Naive thymus-derived CD4-positive, alpha-beta T cell (primary cell): ENCODE measurements around the gene ENSA. TPM values are rescaled to one million over a fixed set of nuclear protein-coding genes. Genes with fewer than 3 reads are reported as not detected.
A peak's percentile ranks its signal among the peaks of the same experiment; 100 is the strongest.

Experiments used
- ATAC-seq: fragments of 150-1000 bp; cut with Tn5 transposase; 2 replicates; pipeline ENCODE4 v1.10.0; 2021; ENCODE audit warnings: mild to moderate bottlenecking, moderate library complexity
- CTCF ChIA-PET: fragments of 350-600 bp; sonication (Branson Sonifier 250); formaldehyde crosslinking; loops from one replicate; lab custom pipeline; 2021; ENCODE audit warnings: antibody characterized with exemption; lab: Charles Lee
- POLR2A ChIA-PET: fragments of 350-600 bp; sonication (Branson Sonifier 250); formaldehyde crosslinking; loops from one replicate; lab custom pipeline; 2021; ENCODE audit warnings: antibody characterized with exemption, inconsistent platforms; lab: Charles Lee
- DNase-seq, 9 donors: peaks; one replicate each; pipeline versions ENCODE4 v3.0.0 to v3.0.0-alpha.2; 2020 to 2022; ENCODE audit warnings: mixed read lengths in 1 of 9
- H3K27ac ChIP-seq: one replicate; pipeline ENCODE4 v1.7.0; 2013; ENCODE audit warnings: mild to moderate bottlenecking, low read depth, low read length, moderate library complexity
- H3K27me3 ChIP-seq, 2 donors: one replicate each; pipeline ENCODE4 v1.7.0; 2013; ENCODE audit warnings: low read length in 2 of 2, mild to moderate bottlenecking in 2 of 2, moderate library complexity in 2 of 2; ENCODE audit not compliant: control insufficient read depth in 2 of 2, insufficient read depth in 2 of 2
- H3K36me3 ChIP-seq, 3 experiments: 1 replicate in 2 of 3; 2 replicates in 1 of 3; pipeline ENCODE4 v1.7.0; 2013; ENCODE audit warnings: low read length in 3 of 3, mild to moderate bottlenecking in 3 of 3, moderate library complexity in 1 of 3; ENCODE audit not compliant: insufficient read depth in 3 of 3, control insufficient read depth in 2 of 3
- H3K4me1 ChIP-seq, 2 donors: one replicate each; pipeline ENCODE4 v1.7.0; 2013; ENCODE audit warnings: low read length in 2 of 2, mild to moderate bottlenecking in 2 of 2, moderate library complexity in 1 of 2; ENCODE audit not compliant: control insufficient read depth in 2 of 2, insufficient read depth in 2 of 2
- H3K4me3 ChIP-seq: 2 replicates; pipeline ENCODE4 v1.7.0; 2013; ENCODE audit warnings: mild to moderate bottlenecking, low read length
- H3K9me3 ChIP-seq, 3 experiments: 1 replicate in 2 of 3; 2 replicates in 1 of 3; pipeline ENCODE4 v1.7.0; 2013; ENCODE audit warnings: low read length in 3 of 3; ENCODE audit not compliant: control insufficient read depth in 2 of 3
- H3K27ac Mint-ChIP-seq, 9 donors: one replicate each; pipeline ENCODE4 v1.8.0; 2020 to 2022; ENCODE audit warnings: mixed read lengths in 9 of 9, mild to moderate bottlenecking in 8 of 9, moderate library complexity in 5 of 9, inconsistent platforms in 2 of 9
- H3K27me3 Mint-ChIP-seq, 5 donors: one replicate each; pipeline ENCODE4 v1.8.0; 2021 to 2022; ENCODE audit warnings: mixed read lengths in 5 of 5, mild to moderate bottlenecking in 1 of 5
- H3K36me3 Mint-ChIP-seq, 5 donors: one replicate each; pipeline ENCODE4 v1.8.0; 2020 to 2022; ENCODE audit warnings: mixed read lengths in 5 of 5, mild to moderate bottlenecking in 3 of 5, inconsistent platforms in 1 of 5
- H3K4me1 Mint-ChIP-seq, 7 donors: one replicate each; pipeline ENCODE4 v1.8.0; 2020 to 2022; ENCODE audit warnings: mixed read lengths in 7 of 7, mild to moderate bottlenecking in 3 of 7, inconsistent platforms in 1 of 7
- H3K4me3 Mint-ChIP-seq, 10 donors: one replicate each; pipeline ENCODE4 v1.8.0; 2020 to 2022; ENCODE audit warnings: mild to moderate bottlenecking in 10 of 10, mixed read lengths in 10 of 10, moderate library complexity in 6 of 10, inconsistent platforms in 2 of 10
- H3K9me3 Mint-ChIP-seq, 11 donors: one replicate each; pipeline ENCODE4 v1.8.0; 2020 to 2022; ENCODE audit warnings: mixed read lengths in 11 of 11, mild to moderate bottlenecking in 4 of 11, inconsistent platforms in 1 of 11, moderate library complexity in 1 of 11
- intact Hi-C, 2 donors: fragments of 100-400 bp; cut with micrococcal nuclease; formaldehyde crosslinking; loops; one replicate each; pipeline ENCODE4 v1.15.1; 2023
- polyA plus RNA-seq, 2 donors: library from polyadenylated mRNA; unstranded; fragments of 300-500 nt; fragmentation: Illumina TruSeq; gene quantifications; one replicate each; pipeline ENCODE4 v1.2.3, GENCODE V29; 2021
- total RNA-seq, 6 experiments: library from RNA in 5 of 6; stranded (reverse) in 5 of 6; gene quantifications; 1 replicate in 5 of 6; 2 replicates in 1 of 6; pipeline ENCODE4 v1.2.3 and lab custom pipeline; 2021 to 2026

The ENSA gene
- 100 to 1,000 TPM in 4 of 5 experiments, 10 to 100 TPM in 1; 97.2 to 178 (median 157) TPM for total RNA-seq
- polyA plus RNA-seq = 10 to 100 TPM; 59.4 to 60.0 TPM
- total RNA-seq (lab: John Stamatoyannopoulos, UW) = 177 reads per million, percentile 92 among the genes with 10 or more reads in this experiment

GRCh38 chr1:150629115-150629928 is at the start of gene ENSA:
Gene ENSA, minus strand, starts transcription at chr1:150629612. Its CDS starts 142 bp downstream, at chr1:150629470.
- intact Hi-C loops = loop anchor here (1.0 to 5.0 kb wide), 23 partner anchors 18 to 718 kb away; partner anchors contain the start of genes ARNT (in 2 of the 2), CERS2 (in 2 of the 2), GOLPH3L (in 2 of the 2) and MCL1 (in 2 of the 2)
- Histone ChIP-seq H3K9me3 (no peaks in the 10 kb centered on the region), H3K27ac (peak within 1 kb of the TSS; percentile 98), H3K4me3 (peak within 1 kb of the TSS; percentile 88), H3K4me1 (peaks cover 15 to 18% of the 10 kb centered on the region in 2 donors), H3K36me3 (peaks cover 4 to 31% (median 30%) of the 10 kb centered on the region in 3 experiments), H3K27me3 (no peaks in the 10 kb centered on the region)
- ChIA-PET POLR2A (interaction anchor here (0.5 to 5.8 kb wide), 32 partner anchors 8 to 742 kb away, joined by 3 to 107 read pairs (median 4); partner anchors contain the start of genes FALEC, GOLPH3L, MCL1 and RPRD2), CTCF (interaction anchor here (0.5 to 4.0 kb wide), 9 partner anchors 9 to 104 kb away, joined by 3 to 57 read pairs (median 3); partner anchors contain the start of gene MCL1)
- no peak within 1 kb of the TSS for H3K4me3 Mint-ChIP-seq
- ATAC-seq (peak; percentile 91), DNase-seq (peak; percentile 85 to 99 (median 98))
- no peaks in the 10 kb centered on the region for H3K9me3 Mint-ChIP-seq
- H3K27me3 Mint-ChIP-seq = no peaks in the 10 kb centered on the region
- peaks cover 0 to 40% (median 17%) of the 10 kb centered on the region in 7 donors for H3K4me1 Mint-ChIP-seq
- peak within 1 kb of the TSS in 2 of 9 donors; percentile 4 to 71 for H3K27ac Mint-ChIP-seq
- peaks cover 0 to 31% (median 18%) of the 10 kb centered on the region in 5 donors for H3K36me3 Mint-ChIP-seq

GRCh38 chr1:150678988-150679387 is 49.6 kb upstream of the ENSA start:
- H3K27me3 Mint-ChIP-seq = no peaks in the 10 kb centered on the region
- POLR2A ChIA-PET = no interaction called here
- H3K4me1 ChIP-seq = peaks cover 3% of the 10 kb centered on the region in 2 donors
- H3K4me3 ChIP-seq = no peak overlapping the region
- H3K4me1 Mint-ChIP-seq = peaks cover 0 to 20% (median 10%) of the 10 kb centered on the region in 7 donors
- CTCF ChIA-PET = no interaction called here
- H3K9me3 ChIP-seq = no peaks in the 10 kb centered on the region
- intact Hi-C loops = no loop called here
- H3K27ac ChIP-seq = no peak overlapping the region
- no peak overlapping the region for H3K27ac Mint-ChIP-seq
- ATAC-seq = no peak
- no peak overlapping the region for H3K4me3 Mint-ChIP-seq
- peaks cover 0 to 28% (median 11%) of the 10 kb centered on the region in 5 donors for H3K36me3 Mint-ChIP-seq
- no peaks in the 10 kb centered on the region for H3K9me3 Mint-ChIP-seq
- H3K27me3 ChIP-seq = no peaks in the 10 kb centered on the region
- peaks cover 0 to 13% (median 0%) of the 10 kb centered on the region in 3 experiments for H3K36me3 ChIP-seq
- no peak for DNase-seq

GRCh38 chr1:150674881-150675280 is 45.5 kb upstream of the ENSA start:
- no peak for ATAC-seq
- no peak for DNase-seq
- no peaks in the 10 kb centered on the region for H3K27me3 ChIP-seq
- no peaks in the 10 kb centered on the region for H3K4me1 ChIP-seq
- intact Hi-C loops = no loop called here
- peaks cover 0 to 4% (median 0%) of the 10 kb centered on the region in 3 experiments for H3K36me3 ChIP-seq
- H3K27ac ChIP-seq = no peak overlapping the region
- Mint-ChIP-seq H3K4me3 (no peak overlapping the region), H3K9me3 (no peaks in the 10 kb centered on the region), H3K27ac (peak overlapping the region in 1 of 9 donors; percentile 65), H3K4me1 (peaks cover 0 to 8% (median 6%) of the 10 kb centered on the region in 7 donors), H3K27me3 (no peaks in the 10 kb centered on the region), H3K36me3 (peaks cover 0 to 14% (median 10%) of the 10 kb centered on the region in 5 donors)
- no peak overlapping the region for H3K4me3 ChIP-seq
- ChIA-PET POLR2A (interaction anchor here (0.6 kb wide), 1 partner anchor 657 kb away, joined by 3 read pairs; no protein-coding TSS in a partner anchor), CTCF (no interaction called here)
- H3K9me3 ChIP-seq = no peaks in the 10 kb centered on the region

GRCh38 chr1:150663321-150663720 is 33.9 kb upstream of the ENSA start:
- Histone ChIP-seq H3K9me3 (no peaks in the 10 kb centered on the region), H3K4me1 (no peaks in the 10 kb centered on the region), H3K36me3 (peaks cover 0 to 26% (median 6%) of the 10 kb centered on the region in 3 experiments), H3K27me3 (no peaks in the 10 kb centered on the region), H3K27ac (no peak overlapping the region), H3K4me3 (no peak overlapping the region)
- H3K36me3 Mint-ChIP-seq = peaks cover 7 to 59% (median 26%) of the 10 kb centered on the region in 5 donors
- H3K4me1 Mint-ChIP-seq = peaks cover 3 to 21% (median 14%) of the 10 kb centered on the region in 7 donors
- ATAC-seq (no peak), DNase-seq (no peak)
- H3K27me3 Mint-ChIP-seq = no peaks in the 10 kb centered on the region
- intact Hi-C loops = no loop called here
- H3K4me3 Mint-ChIP-seq = no peak overlapping the region
- peak overlapping the region in 1 of 9 donors; percentile 23 for H3K27ac Mint-ChIP-seq
- no peaks in the 10 kb centered on the region for H3K9me3 Mint-ChIP-seq
- CTCF ChIA-PET = no interaction called here
- POLR2A ChIA-PET = interaction anchor here (0.6 kb wide), 1 partner anchor 165 kb away, joined by 3 read pairs; no protein-coding TSS in a partner anchor

GRCh38 chr1:150662811-150663210 is 33.4 kb upstream of the ENSA start:
- no peak overlapping the region for H3K27ac ChIP-seq
- no peaks in the 10 kb centered on the region for H3K27me3 ChIP-seq
- no peak overlapping the region for H3K4me3 ChIP-seq
- Mint-ChIP-seq H3K36me3 (peaks cover 8 to 56% (median 23%) of the 10 kb centered on the region in 5 donors), H3K27me3 (no peaks in the 10 kb centered on the region), H3K4me3 (no peak overlapping the region), H3K9me3 (no peaks in the 10 kb centered on the region), H3K4me1 (peaks cover 3 to 19% (median 14%) of the 10 kb centered on the region in 7 donors), H3K27ac (peak overlapping the region in 2 of 9 donors; percentile 19 to 48)
- DNase-seq (no peak), ATAC-seq (no peak)
- peaks cover 0 to 28% (median 6%) of the 10 kb centered on the region in 3 experiments for H3K36me3 ChIP-seq
- H3K9me3 ChIP-seq = no peaks in the 10 kb centered on the region
- intact Hi-C loops = no loop called here
- POLR2A ChIA-PET = interaction anchor here (0.6 kb wide), 1 partner anchor 165 kb away, joined by 3 read pairs; no protein-coding TSS in a partner anchor
- no peaks in the 10 kb centered on the region for H3K4me1 ChIP-seq
- CTCF ChIA-PET = no interaction called here

- intact Hi-C loops = no loop called here
- Mint-ChIP-seq H3K27me3 (no peaks in the 10 kb centered on the region), H3K27ac (no peak overlapping the region), H3K36me3 (peaks cover 8 to 50% (median 22%) of the 10 kb centered on the region in 5 donors), H3K4me3 (no peak overlapping the region), H3K9me3 (no peaks in the 10 kb centered on the region), H3K4me1 (peaks cover 3 to 12% (median 7%) of the 10 kb centered on the region in 7 donors)
- H3K27ac ChIP-seq = no peak overlapping the region
- ATAC-seq (no peak), DNase-seq (no peak)
- ChIA-PET CTCF (interaction anchor here (0.6 kb wide), 1 partner anchor 12 kb away, joined by 4 read pairs; no protein-coding TSS in a partner anchor), POLR2A (no interaction called here)
- H3K9me3 ChIP-seq = no peaks in the 10 kb centered on the region
- no peaks in the 10 kb centered on the region for H3K27me3 ChIP-seq
- no peak overlapping the region for H3K4me3 ChIP-seq
- no peaks in the 10 kb centered on the region for H3K4me1 ChIP-seq
- peaks cover 0 to 28% (median 6%) of the 10 kb centered on the region in 3 experiments for H3K36me3 ChIP-seq
These were observed 31.7 kb upstream of the ENSA start for GRCh38 chr1:150661156-150661555.
